GM19452 (cell line): ENCODE measurements around the gene SETX.

ENCODE experiments used
- ATAC-seq: cut with Tn5 transposase; IDR thresholded peaks from one replicate; pipeline ENCODE4 v1.9.1; 2021; ENCODE audit not compliant: unreplicated experiment

The SETX gene

DNA sequence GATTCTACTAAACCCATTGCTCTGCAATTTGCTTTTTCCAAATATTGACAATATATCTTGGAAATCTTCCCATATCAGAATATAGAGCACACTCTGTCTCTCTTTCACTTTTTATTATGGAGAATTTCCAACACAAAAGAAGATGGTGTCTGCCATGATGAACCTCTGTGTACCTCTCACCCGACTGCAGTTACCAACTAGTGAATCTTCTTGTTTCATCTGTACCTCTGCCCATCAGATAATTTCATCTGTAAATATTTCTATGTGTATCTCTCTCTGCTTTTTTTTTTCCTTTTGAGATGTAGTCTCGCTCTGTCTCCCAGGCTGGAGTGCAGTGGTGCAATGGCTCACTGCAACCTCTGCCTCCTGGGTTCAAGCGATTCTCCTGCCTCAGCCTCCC is 130.1 kb downstream of the SETX start:
- no peak for ATAC-seq

DNA sequence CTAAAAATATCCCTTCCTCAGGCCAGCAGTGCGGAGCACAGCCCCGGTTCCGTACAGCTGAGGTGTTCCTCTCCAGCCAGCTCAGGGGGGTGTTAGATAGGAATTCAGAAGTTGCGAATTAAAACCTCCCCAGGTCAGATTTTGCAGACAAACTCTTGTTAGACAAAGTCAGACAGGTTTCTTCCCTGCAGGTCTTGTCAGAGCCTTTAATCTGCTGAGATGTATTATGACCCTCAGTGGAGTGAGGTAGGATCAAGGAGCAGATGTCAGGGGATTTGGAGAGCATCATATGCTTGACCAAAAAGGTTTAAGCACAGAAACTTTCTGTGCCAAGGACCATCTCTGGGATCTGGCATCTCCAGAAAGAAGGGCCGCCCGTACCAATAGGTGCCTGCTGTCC is 132.8 kb downstream of the SETX start:
- no peak for ATAC-seq

DNA sequence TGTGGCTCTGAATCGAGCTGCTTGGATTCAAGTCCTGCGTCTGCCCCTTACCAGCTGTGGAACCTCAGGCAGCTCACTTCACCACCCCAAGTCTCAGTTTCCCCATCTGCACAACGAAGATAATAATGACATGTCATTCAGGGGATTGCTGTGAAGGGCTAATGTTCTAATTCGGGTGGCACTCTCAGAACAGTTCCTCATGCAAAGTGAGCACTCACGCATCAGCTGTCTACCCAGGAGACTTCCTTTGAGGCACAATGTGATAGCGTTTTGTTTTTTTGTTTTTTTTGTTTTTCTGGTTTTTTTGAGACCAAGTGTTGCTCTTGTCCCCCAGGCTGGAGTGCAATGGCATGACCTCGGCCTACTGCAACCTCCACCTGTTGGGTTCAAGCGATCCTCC is 136.6 kb downstream of the SETX start:
- ATAC-seq = no peak

DNA sequence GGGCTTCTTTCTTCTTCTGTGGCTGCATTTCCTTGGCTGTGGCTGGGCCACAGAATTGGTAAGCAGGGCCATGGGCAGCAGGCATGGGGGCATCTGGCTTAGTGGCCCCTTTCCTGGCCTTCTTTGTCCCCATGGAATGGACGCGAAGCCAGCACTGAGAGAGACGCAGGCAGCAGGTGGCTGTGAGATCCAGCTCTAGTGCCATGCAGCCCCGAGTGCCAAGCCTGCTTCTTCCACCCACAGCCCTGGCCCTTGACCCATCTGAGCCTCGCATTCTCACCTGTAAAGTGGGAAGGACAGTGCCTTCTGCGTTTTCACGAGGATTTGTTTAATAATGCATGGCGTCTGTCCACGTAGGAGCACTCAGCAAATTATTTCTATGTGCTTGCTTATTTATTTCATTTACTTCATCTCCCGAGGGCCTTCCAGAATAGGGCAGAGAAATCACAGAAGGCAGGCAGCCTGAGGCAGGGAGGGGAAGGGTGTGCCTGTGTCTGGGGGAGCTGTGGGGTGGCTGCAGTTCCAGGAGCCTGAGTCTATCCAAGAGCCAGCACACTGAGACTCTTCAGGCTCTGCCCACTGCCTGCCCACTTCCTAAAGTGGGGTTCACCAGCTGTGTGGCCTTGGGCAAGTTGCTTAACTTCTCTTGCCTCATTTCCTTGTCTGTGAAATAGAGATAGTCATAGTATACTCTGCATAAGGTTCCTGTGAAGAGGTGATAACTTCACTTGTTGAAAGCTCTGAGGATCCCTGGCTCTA is 137.7 kb downstream of the SETX start:
- ATAC-seq = no peak

DNA sequence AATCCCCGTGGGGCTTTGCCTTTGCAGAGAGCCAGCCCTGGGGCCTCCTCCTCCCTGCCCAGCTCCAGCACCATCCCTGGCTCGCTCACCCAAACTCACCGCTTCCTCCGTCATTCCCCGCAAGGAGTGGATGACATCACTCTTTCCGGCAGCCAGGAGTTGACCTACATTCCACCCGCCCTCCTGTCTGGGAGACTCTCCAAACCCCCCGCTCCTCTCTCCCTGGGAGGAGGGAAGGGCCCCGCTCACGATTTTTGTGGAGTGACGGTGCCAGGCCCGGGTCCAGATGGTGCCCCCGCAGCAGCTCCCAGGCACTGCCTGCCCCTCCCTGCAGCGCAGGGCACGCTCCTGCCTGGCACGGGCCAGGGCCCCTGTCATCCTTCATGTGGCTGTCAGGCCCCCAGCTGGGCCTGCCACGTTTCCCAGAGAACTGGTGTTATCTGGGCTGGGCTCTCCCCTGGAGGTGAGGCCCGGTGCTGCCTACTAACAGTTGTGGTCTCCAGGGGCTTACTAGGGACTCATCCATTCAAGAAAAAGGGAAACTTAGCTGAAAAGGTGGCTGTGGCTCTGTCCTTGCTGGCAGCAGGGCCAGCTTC is 140.7 kb downstream of the SETX start:
- no peak for ATAC-seq

DNA sequence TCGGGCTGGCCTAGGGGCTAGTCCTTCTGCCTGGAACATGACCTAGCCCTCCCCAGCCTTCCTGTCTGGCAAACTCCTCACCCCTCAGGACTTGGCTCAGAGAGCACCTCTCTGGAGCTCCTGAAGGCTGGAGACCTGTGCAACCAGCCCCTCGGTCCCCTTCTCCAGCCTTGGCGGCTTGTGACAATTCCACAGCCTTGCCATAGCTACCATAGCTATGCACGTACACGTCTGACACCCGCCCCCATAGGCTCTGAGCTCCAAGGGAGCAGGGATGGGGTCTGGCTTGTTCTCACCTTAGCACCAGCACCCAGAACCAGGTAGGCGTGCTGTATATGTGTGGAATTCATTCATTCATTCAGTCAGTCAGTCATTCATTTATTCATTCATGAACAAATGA is 143.2 kb downstream of the SETX start:
- ATAC-seq = no peak
